SH-SY5Y (cell line): Measurements from ENCODE around the gene TNFRSF6B.

Experiments used
- GATA2 ChIP-seq: IDR thresholded peaks from 2 replicates; pipeline ENCODE4 v1.6.1; 2011; ENCODE audit warnings: mild to moderate bottlenecking, low read depth, low read length
- GATA3 ChIP-seq: IDR thresholded peaks from 2 replicates; pipeline ENCODE4 v1.6.1; 2011; ENCODE audit warnings: low read depth, mild to moderate bottlenecking, low read length, moderate library complexity

The TNFRSF6B gene

DNA sequence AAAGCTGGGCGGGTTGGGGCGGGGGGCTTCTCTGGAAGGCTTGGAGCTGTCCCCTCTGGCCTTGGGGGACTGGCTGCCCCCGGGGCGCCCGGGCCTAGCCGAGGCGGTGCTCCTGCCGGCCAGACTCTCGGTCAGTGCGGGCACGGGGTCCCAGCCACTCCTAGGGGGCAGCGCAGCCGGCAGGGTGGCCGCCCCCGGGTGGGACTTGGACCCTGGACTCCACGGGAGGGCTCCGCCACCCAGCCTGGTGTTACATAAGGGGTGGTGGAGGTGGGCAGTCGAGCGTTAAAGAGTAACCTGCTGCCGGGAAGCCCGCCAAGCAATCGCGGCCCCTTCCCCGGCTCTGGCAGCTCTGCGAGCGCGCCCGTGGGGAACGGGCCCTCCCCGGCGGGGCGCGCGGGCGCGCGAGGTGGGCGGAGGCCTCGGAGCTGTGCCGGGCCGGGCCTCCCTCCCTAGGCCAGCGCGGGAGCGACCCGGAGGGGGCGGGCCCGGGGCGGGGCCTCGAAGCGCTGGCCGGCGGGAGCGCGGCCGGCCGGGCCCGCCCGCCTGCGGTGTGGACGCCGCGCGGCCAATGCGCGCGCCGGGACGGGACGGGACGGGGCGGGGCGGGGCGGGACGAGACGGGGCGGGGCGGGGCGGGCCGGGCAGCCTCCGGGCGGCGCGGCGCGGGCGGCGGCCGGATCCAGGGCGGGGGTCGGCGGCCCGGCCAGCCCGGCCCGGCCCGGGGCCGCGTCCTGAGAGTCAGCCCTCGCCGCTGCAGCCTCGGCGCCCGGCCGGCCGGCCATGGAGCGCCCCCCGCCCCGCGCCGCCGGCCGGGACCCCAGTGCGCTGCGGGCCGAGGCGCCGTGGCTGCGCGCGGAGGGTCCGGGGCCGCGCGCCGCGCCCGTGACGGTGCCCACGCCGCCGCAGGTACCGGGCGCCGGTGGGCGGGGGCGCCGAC, 42.9 kb downstream of the TNFRSF6B start, which contains the start of gene SLC2A4RG:
TSS of gene SLC2A4RG (plus strand) at position 647 of the 940 bp plus-strand sequence. CDS start at position 784, 137 bp downstream.
- no peak for TF ChIP-seq GATA3
- TF ChIP-seq GATA2, result no peak

- TF ChIP-seq GATA3 (no peak), GATA2 (no peak)
Observed at GRCh38 chr20:63740070-63740626, 43.7 kb downstream of the TNFRSF6B start.

GRCh38 chr20:63740627-63741353, 44.3 kb downstream of the TNFRSF6B start:
- TF ChIP-seq GATA2 (no peak), GATA3 (no peak)

DNA sequence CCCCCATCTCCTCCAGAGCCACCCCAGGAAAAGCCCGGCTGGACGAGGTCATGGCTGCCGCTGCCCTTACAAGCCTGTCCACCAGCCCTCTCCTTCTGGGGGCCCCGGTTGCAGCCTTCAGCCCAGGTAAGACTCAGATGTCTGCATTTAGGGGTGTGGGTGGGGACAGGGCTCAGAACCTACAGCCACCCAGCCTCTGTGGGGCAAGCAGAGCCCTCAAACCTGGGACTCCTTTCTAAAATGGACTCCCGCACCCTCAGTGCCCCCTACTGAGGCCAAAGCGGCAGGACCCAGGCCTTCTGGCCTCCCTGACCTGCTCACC, 44.9 kb downstream of the TNFRSF6B start:
- TF ChIP-seq GATA3 (no peak), GATA2 (no peak)

DNA sequence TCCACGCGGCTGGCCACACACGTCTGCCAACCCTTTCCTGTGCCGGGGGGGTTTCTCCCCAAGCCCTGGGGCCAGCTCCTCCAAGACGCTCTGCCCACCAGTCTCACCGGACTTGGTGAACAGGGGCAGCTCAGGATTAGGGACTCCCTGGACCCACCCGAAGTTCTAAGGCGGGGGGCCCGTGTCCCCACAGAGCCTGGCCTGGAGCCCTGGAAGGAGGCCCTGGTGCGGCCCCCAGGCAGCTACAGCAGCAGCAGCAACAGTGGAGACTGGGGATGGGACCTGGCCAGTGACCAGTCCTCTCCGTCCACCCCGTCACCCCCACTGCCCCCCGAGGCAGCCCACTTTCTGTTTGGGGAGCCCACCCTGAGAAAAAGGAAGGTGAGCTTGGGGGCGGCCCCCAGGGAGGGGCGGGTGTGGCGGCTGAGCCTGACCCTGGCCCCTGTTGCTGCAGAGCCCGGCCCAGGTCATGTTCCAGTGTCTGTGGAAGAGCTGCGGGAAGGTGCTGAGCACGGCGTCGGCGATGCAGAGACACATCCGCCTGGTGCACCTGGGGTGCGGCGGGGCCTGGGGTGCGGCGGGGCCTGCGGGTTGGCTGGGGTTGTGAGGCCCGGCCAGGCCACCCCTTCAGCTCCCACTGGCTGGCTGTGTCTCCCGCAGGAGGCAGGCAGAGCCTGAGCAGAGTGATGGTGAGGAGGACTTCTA, 45.4 kb downstream of the TNFRSF6B start:
- TF ChIP-seq GATA3 (no peak), GATA2 (no peak)

- TF ChIP-seq GATA2 (no peak), GATA3 (no peak)
Observed at GRCh38 chr20:63742381-63743024, 46.1 kb downstream of the TNFRSF6B start.

DNA sequence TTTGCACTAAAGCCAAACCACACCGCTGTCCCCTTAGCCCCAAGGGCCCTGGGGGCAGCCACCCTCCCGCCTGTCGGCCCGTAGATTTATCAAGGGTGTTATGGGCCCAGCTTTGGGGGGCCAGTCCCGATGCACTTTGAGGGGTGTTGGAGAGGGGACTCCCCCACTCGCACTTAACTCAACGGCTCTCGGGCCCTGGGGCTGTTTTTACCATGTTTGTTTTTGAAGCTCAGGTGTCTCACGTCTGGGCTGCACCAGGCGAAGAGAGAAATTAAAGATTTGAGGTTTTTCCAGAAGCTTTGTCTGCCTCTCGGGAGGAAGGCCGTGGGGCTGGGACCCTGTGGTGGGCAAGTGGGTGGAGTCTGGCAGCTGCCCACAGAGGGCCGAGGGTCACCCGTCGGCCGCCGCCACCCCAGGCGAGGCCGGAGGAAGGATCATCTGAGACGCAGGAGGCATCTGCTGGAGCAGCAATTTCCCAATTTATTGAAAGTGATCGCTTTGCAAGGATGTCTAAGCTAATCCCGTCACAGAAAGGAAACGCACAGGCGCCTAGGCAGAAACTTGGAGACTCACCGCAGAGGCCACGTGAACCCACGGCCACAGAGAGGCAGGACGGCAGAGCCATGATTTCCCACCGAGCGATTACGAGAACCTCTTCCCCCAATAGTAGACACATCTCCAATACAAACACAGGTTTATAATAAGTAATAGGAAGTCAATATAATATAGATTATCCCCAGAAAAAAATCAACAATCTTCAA, 46.9 kb downstream of the TNFRSF6B start:
- TF ChIP-seq GATA3, result no peak
- TF ChIP-seq GATA2, result no peak

DNA sequence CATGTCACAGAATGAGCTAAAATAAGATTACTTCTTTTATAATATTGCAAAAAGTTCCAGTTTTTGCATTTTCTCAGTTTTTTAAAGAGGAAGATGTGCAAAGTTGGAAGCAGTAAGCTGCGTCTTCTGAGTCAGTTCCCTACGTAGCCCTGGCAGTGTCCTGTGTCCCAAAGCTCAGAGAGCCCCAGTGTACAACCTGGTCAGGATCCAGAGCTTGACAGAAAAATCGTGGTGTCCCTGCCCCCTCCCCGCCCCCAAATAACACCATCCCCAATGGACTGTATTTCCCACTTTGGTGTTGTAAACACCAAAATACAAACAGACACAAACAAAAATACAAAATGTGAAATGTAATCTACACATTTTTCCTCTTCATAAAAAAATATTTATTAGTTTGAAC, 47.7 kb downstream of the TNFRSF6B start:
- TF ChIP-seq GATA2 (no peak), GATA3 (no peak)

- TF ChIP-seq GATA2 (no peak), GATA3 (no peak)
Observed at GRCh38 chr20:63744574-63745423, 48.3 kb downstream of the TNFRSF6B start.

GRCh38 chr20:63745424-63745805, 49.0 kb downstream of the TNFRSF6B start:
- TF ChIP-seq GATA3, result no peak
- TF ChIP-seq GATA2, result no peak

DNA sequence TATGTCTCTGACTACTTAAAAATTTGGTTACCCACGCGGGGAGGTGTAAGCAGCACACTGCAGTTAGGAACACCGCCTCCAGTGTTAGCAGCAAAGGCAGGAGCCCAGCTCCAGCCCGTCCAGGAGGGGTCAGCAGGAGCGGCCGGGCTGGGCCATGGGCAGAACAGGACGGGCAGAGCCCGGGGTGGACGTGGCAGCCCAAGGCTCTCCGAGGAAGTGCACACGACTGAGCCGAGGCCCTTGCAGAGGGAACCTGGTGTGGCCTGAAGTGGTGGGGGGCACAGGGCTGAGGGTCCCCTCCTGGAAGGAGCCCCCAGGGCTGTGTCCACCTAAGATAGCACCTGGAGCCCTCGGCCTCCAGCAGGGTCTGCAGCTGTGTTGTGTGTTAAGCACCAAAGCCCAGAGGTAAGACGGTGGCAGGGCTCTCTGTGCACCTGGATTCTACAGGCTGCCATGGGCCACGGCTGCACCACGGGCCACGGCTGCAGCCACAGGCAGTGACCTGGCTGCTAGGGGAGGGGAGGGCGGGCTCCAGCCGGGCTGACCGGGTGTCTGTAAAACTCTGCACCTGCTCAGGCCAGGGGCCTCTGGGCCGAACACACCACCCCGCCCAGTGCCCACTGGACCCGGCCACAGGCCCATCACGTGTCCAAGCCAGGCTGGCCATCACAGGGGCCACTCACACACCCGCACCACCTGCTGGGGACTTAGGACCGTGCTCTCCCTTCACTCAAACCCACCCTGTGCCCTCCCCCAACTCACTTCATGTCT, 49.7 kb downstream of the TNFRSF6B start:
- TF ChIP-seq GATA2 (no peak), GATA3 (no peak)
